NCI-H1436 (cell line): ENCODE results near the gene TFR2.

Experiments used
- DNase-seq: peaks from one replicate; lab custom pipeline; 2025; lab: John Stamatoyannopoulos, UW

TFR2 gene

GRCh38 chr7:100654908-100655831 is 13.8 kb upstream of the TFR2 start:
- no peak for DNase-seq

DNA sequence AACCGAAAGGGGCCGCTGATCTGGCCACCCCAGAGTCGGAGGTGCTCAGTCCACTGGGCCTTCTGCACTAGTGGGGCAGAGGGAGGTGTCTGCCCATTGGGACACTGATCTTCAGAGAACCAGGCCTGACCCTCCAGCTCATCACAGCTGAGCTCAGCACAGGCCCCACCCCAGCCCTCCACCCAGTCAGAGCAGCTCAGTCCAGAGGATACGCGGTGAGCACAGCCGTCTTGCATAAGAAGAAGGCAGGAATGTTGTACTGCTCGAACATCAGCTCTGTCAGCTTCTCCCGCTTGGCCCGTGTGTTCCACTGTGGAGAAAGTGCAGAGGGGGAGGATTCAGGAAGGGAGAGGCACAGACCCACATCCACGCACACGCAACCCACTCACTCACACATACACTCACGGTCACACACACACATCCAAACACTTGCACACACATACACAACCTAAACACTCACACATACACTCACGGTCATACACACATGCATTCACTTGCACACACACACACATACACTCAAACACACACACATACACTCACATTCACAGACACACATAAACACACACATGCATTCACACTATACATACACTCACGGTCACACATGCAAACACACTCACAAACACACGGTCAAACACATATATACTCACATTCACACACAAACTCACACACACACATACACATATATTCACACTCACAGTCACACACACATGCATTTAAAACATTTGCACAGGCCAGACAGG is 8.6 kb upstream of the TFR2 start:
- no peak for DNase-seq

DNA sequence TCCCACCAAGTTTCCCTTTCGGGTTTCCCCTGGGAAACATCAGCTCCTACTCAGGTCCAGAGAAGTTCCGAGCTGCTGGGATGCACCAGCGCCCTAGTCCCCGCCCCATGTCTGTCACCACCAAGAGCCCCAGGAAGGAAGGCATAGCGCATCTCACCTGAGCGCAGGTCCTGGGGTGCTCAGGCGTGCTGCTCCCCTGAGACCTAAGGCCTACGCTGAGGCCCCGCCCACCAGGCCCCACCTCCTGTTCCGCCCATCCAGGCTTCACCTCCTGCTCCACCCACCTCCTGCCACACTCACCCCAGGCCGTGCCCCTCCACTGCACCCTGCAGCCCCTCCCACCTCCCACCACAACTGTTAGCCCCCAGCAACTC is 1.2 kb upstream of the TFR2 start:
- DNase-seq, result peak; percentile 39

GRCh38 chr7:100641860-100642533 is 645 bp upstream of the TFR2 start:
- DNase-seq, result no peak

DNA sequence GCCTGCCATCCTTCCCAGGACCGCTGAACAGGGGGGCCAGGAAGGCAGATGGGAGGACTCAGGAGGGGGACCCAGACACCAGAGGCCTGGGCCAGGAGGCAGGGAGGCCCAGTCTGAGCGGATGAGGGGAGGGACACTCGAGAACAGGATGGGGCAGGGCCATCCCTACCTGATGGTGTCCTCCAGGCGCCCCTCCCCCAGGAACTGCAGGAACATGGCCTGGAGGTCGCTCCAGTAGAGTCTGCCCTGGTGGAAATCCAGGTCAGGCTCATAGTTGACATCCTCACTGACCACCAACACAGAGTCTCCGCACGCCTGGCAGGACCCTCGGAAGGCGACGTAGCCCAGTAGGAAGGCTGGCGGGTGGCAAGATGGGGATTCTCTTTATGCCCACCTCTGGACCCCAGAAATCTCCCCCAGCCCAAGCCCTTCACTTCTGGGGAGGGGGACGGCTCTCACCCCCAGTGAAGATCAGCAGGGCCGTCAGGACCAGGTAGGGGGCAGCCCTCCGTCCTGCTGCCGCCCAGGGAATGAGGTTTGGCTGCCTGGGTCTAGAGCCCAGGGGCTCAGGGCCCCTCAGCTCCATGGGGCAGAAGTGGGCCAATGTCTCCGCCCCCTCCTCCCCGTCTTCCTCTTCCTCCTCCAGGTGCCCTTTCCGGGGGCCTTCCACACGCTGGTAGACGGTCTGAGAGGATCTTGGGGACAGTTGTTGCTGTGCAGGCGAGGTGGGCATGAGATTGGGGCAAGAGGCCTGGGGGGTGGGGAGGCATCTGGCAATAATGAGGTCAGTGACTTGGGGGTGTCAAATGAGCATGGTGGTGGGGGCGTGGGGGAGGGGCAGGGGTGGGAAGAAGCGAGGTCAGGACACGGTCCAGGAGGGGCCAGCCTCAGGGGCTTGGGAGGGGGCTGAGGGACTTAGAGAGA is 573 bp downstream of the TFR2 start:
- DNase-seq, result no peak

GRCh38 chr7:100639995-100640516 is 1.3 kb downstream of the TFR2 start:
- no peak for DNase-seq

DNA sequence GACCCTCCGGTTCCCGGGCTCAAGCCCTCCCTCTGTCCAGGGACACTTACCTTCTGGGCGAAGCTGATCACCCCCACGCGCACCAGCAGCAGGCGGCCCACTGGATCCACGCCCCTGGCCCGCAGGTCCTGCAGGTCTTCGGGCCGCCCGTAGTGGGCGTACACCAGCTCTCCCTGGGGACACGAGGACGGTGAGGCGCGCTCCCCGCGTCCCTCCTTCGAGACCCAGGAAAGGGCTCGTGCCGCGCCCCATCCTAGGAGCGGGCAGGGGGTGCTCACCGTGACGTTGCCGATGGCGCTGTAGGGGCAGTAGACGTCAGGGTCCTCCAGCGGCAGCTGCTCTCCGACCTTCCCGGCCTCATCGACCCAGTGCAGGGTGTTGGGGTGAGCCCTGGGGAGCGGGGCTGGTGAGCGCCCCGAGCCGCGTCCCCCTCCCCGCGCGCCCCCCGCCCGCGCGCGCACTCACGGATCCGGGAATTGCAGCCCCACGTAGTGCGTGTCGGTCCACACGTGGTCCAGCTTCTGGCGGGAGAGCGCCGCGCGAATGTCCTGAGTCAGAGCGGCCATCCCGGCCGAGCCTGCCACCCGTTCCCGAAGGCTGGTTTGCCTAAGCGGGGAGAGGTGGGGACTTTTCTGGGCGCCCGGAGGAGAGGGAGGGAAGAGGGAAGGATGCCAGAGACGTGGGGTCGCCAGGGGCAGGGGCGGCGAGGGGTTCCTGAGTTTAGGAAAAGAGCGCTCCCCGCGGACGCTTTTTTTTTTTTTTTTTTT is 8.2 kb downstream of the TFR2 start:
- DNase-seq, result peak; percentile 64

DNA sequence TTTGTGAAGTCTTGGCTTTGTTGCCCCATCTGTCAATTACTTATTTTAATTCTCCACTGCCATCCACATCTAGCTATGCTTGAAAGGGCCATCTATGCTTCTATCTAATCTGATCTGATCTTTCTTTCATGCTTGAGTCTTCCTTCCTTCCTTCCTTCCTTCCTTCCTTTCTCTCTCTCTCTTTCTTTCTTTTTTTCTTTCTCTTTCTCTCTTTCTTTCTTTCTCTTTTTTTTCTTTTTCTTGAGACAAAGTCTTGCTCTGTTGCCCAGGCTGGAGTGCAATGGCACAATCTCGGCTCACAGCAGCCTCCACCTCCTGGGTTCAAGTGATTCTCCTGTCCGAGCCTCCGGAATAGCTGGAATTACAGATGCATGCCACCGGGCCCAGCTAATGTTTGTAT is 11.3 kb downstream of the TFR2 start:
- no peak for DNase-seq

DNA sequence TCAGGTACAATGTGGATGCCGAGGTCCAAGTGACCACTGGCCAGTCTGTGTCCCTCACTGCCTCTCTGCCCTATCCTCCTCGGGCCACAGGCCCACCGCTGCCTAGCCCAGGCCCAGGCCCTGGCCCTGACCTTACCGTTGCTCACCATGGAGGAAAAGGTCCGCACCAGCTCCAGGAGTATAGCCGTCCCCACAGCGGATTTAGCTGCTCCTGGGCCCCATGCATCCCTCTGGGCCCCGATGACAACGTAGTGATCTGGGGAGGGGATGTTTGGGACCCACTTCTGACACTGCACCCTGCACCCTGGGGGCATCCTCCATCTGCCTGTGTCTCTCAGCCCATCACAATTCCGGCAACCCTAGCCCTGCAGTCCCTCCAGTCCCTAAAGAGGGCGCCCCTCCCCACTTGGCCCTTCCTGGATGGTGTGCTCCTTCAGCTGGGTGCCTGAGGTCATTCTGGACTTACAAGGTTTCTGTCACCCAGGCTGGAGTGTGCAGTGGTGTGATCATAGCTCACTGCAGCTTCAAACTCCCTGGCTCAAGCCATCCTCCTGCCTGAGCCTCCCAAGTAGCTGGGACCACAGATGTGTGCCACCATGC is 12.1 kb downstream of the TFR2 start:
- DNase-seq, result no peak

GRCh38 chr7:100627238-100627549 is 14.2 kb downstream of the TFR2 start:
- DNase-seq, result no peak

GRCh38 chr7:100626530-100627237 is 14.7 kb downstream of the TFR2 start:
- peak; percentile 74 for DNase-seq

DNA sequence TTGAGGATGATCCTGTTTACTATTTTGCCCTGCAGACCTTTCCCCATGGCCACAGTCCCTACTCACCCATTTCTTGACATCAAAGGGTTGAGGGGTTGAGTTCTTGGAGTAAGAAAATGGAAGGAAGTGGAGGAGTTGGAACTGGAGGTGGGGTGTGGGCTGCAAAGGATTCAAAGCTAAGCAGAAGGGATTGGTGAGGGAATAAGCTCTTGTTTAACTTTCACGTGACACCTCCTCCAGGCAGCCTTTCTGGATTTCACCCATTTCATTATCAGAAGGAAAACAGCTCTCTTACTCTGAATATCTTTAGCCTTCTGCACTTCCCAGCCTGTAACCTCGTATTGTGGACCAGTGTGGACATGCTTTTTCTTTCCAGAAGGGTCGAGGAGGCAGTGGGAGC is 15.3 kb downstream of the TFR2 start:
- no peak for DNase-seq

GRCh38 chr7:100623951-100624824 is 17.2 kb downstream of the TFR2 start:
- no peak for DNase-seq

DNA sequence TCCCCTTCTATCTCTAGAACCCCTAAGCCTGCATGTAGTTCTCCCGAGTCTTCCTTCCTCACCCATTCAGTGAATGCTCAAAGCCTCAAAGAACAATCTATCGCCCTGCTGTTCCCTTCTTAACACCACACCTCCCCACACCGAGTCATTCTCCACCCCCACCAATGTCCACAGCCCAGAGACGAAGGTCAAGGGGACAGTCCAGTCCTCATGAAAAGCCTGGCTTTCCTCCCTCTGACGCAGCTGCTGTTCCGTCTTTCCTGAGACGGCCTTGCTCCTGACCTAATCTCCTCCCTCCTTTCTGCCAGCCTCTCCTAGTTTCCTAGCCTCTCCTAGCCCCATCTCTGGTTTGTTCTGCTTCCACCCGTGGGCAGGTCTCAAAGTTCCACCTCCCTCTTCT is 19.8 kb downstream of the TFR2 start:
- DNase-seq, result no peak

- no peak for DNase-seq
Measured at GRCh38 chr7:100620804-100621203, 20.5 kb downstream of the TFR2 start.

DNA sequence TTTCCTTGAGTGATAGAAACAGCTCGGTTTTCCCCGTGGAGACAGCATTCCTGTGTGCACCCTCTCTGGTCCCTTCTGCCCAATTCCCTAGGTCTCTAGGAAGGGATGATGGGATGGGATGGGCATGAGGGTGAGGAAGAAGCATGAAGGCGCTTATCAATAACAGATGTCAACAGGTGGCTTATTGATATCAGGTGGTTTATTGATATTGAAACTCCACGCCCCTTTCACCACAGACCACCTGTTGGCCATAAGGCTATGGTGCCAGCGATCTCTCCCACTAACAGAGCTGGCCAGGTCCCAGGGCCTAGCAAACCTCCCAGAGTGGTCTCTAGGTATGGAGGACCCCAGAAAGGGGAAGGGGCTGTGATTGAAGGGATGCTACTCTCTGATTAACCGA is 21.1 kb downstream of the TFR2 start:
- no peak for DNase-seq

- no peak for DNase-seq
Measured at GRCh38 chr7:100614308-100614861, 27.0 kb downstream of the TFR2 start.

- DNase-seq, result no peak
Measured at GRCh38 chr7:100613412-100614175, 27.8 kb downstream of the TFR2 start.
